GM23248 (cell line): ENCODE results near the gene PDIK1L.

ENCODE experiments used
- EZH2 ChIP-seq: fragments of 200-600 bp; sonication (generic); IDR thresholded peaks from 2 replicates; pipeline ENCODE4 v1.6.1; 2018; ENCODE audit warnings: antibody characterized with exemption, mild to moderate bottlenecking; ENCODE audit not compliant: insufficient read depth, poor library complexity, severe bottlenecking
- EZH2phosphoT487 ChIP-seq: fragments of 200-600 bp; sonication (generic); IDR thresholded peaks from 2 replicates; pipeline ENCODE4 v1.6.1; 2018; ENCODE audit warnings: antibody characterized with exemption, moderate library complexity, mild to moderate bottlenecking, low read depth; ENCODE audit not compliant: insufficient read depth

DNA sequence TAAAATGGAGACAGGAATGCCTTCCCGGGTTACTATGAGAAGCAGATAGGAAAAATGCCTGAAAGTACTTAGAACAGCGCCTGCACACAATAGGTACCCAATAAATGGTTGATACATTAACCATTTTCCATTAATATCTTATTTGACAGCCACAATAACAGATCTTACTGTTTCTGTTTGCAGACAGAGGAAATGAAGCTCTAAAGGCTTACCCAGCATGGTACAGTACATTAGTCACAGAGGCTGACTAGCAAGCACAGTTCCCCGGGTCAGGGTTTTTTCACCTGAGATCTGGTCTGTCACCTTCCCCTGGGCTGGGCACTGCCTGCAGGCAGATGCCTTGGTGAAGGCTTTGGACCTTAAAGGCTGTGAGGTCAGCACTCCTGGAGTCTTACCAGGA lies 47.1 kb upstream of the PDIK1L start:
- TF ChIP-seq EZH2 (no peak), EZH2phosphoT487 (no peak)
